Activated B cell treated with CpG ODN at 0.5 μM for 24 hours (primary cell): ENCODE results near the gene STXBP4. TPM values are rescaled to one million over a fixed set of nuclear protein-coding genes. Genes with fewer than 3 reads are reported as not detected.

Source experiments
- ATAC-seq: fragments of 200-7000 bp; cut with Tn5 transposase; one replicate; pipeline ENCODE4 v1.10.0; 2021; ENCODE audit warnings: low read depth, mild to moderate bottlenecking, moderate library complexity
- CTCF ChIA-PET: fragments of 350-600 bp; sonication (Branson Sonifier 250); formaldehyde crosslinking; loops from one replicate; lab custom pipeline; 2021; ENCODE audit warnings: antibody characterized with exemption; lab: Charles Lee
- POLR2A ChIA-PET: fragments of 350-600 bp; sonication (Branson Sonifier 250); formaldehyde crosslinking; loops from one replicate; lab custom pipeline; 2021; ENCODE audit warnings: antibody characterized with exemption; lab: Charles Lee
- DNase-seq: peaks from one replicate; pipeline ENCODE4 v3.0.0; 2022
- H3K27ac Mint-ChIP-seq: one replicate; pipeline ENCODE4 v1.8.0; 2020; ENCODE audit warnings: mixed read lengths
- H3K27me3 Mint-ChIP-seq: one replicate; pipeline ENCODE4 v1.8.0; 2021; ENCODE audit warnings: mixed read lengths
- H3K36me3 Mint-ChIP-seq: one replicate; pipeline ENCODE4 v1.8.0; 2021; ENCODE audit warnings: low read depth, mixed read lengths
- H3K4me1 Mint-ChIP-seq: one replicate; pipeline ENCODE4 v1.8.0; 2021; ENCODE audit warnings: mixed read lengths
- H3K4me3 Mint-ChIP-seq: one replicate; pipeline ENCODE4 v1.8.0; 2020; ENCODE audit warnings: mild to moderate bottlenecking, mixed read lengths
- H3K9me3 Mint-ChIP-seq: one replicate; pipeline ENCODE4 v1.8.0; 2020; ENCODE audit warnings: mixed read lengths
- intact Hi-C: fragments of 100-400 bp; cut with micrococcal nuclease; formaldehyde crosslinking; loops from one replicate; pipeline ENCODE4 v1.15.1; 2024
- total RNA-seq: library from RNA; stranded (reverse); gene quantifications from 2 replicates; pipeline ENCODE4 v1.2.3, GENCODE V29; 2022
- TF ChIP-seq, protein P1 (sequence below): fragments of 200-600 bp; IDR thresholded peaks from one replicate; pipeline ENCODE4 v1.8.0; 2022; ENCODE audit warnings: antibody characterized with exemption, mild to moderate bottlenecking

STXBP4 gene
- total RNA-seq, 1 donor from 2014 or later: 9.5 TPM

GRCh38 chr17:55054429-55054828 lies 85.9 kb downstream of the STXBP4 start:
- H3K36me3 Mint-ChIP-seq: peaks cover 2% of the 10 kb centered on the region
- TF ChIP-seq, protein P1, sequence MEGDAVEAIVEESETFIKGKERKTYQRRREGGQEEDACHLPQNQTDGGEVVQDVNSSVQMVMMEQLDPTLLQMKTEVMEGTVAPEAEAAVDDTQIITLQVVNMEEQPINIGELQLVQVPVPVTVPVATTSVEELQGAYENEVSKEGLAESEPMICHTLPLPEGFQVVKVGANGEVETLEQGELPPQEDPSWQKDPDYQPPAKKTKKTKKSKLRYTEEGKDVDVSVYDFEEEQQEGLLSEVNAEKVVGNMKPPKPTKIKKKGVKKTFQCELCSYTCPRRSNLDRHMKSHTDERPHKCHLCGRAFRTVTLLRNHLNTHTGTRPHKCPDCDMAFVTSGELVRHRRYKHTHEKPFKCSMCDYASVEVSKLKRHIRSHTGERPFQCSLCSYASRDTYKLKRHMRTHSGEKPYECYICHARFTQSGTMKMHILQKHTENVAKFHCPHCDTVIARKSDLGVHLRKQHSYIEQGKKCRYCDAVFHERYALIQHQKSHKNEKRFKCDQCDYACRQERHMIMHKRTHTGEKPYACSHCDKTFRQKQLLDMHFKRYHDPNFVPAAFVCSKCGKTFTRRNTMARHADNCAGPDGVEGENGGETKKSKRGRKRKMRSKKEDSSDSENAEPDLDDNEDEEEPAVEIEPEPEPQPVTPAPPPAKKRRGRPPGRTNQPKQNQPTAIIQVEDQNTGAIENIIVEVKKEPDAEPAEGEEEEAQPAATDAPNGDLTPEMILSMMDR: no peak
- no peaks in the 10 kb centered on the region for H3K27me3 Mint-ChIP-seq
- no peak for ATAC-seq
- H3K4me1 Mint-ChIP-seq: no peaks in the 10 kb centered on the region
- H3K27ac Mint-ChIP-seq: no peak overlapping the region
- ChIA-PET POLR2A (no interaction called here), CTCF (interaction anchor here (1.9 kb wide), 2 partner anchors 240 to 243 kb away, joined by 4 to 7 read pairs; no protein-coding TSS in a partner anchor)
- H3K9me3 Mint-ChIP-seq: no peaks in the 10 kb centered on the region
- no peak for DNase-seq
- no peak overlapping the region for H3K4me3 Mint-ChIP-seq
- intact Hi-C loops: loop anchor here (1.0 to 5.0 kb wide), 2 partner anchors 242 to 458 kb away; partner anchors contain the start of gene SMIM36

DNA sequence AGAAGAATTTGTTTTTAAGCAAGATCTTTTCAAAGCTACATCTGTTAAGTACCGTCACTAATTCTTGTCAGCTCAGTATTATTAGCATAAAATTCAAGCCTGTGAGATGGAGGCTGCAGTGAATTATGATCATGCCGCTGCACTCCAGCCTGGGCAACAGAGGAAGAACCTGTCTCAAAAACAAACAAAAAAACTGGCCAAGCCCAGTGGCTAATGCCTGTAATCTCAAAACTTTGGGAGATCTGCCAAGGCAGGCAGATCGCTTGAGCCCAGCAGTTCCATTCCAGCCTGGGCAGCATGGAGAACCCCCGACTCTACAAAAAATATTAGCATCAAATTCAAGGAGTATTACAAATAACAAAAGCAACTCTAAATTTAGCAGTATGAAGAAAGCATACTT lies 88.0 kb downstream of the STXBP4 start:
- H3K27ac Mint-ChIP-seq: no peak overlapping the region
- H3K4me1 Mint-ChIP-seq: no peaks in the 10 kb centered on the region
- intact Hi-C loops: no loop called here
- ChIA-PET POLR2A (no interaction called here), CTCF (no interaction called here)
- no peaks in the 10 kb centered on the region for H3K9me3 Mint-ChIP-seq
- TF ChIP-seq, protein P1: no peak
- no peaks in the 10 kb centered on the region for H3K27me3 Mint-ChIP-seq
- H3K4me3 Mint-ChIP-seq: no peak overlapping the region
- H3K36me3 Mint-ChIP-seq: no peaks in the 10 kb centered on the region
- ATAC-seq: no peak
- no peak for DNase-seq

DNA sequence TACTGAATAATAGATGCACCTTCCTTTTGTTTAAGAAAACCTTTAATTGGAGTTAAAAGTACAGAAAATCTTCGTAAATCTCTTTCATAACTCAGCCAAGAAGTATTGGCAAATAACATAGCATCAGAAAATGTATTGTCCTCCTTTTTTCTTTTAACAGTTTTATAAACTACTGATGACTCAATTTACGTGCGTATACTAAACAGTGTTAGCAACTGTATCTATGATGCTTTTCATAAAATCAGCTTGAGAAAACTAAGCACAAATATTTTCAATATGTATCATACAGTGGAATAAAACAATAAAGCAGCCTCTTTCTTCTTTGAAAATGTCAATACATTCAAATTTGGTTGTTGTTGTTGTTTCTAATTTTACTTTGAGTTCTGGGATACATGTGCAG lies 88.6 kb downstream of the STXBP4 start:
- H3K36me3 Mint-ChIP-seq: no peaks in the 10 kb centered on the region
- ATAC-seq: no peak
- TF ChIP-seq, protein P1: no peak
- no peak for DNase-seq
- no peaks in the 10 kb centered on the region for H3K9me3 Mint-ChIP-seq
- POLR2A ChIA-PET: no interaction called here
- H3K27me3 Mint-ChIP-seq: no peaks in the 10 kb centered on the region
- no peak overlapping the region for H3K27ac Mint-ChIP-seq
- intact Hi-C loops: no loop called here
- CTCF ChIA-PET: no interaction called here
- H3K4me3 Mint-ChIP-seq: no peak overlapping the region
- H3K4me1 Mint-ChIP-seq: no peaks in the 10 kb centered on the region

- no peaks in the 10 kb centered on the region for H3K36me3 Mint-ChIP-seq
- no peak overlapping the region for H3K4me3 Mint-ChIP-seq
- no peak overlapping the region for H3K27ac Mint-ChIP-seq
- ATAC-seq: no peak
- CTCF ChIA-PET: no interaction called here
- no peaks in the 10 kb centered on the region for H3K27me3 Mint-ChIP-seq
- intact Hi-C loops: no loop called here
- DNase-seq: no peak
- no peaks in the 10 kb centered on the region for H3K9me3 Mint-ChIP-seq
- POLR2A ChIA-PET: no interaction called here
- TF ChIP-seq, protein P1: no peak
- no peaks in the 10 kb centered on the region for H3K4me1 Mint-ChIP-seq
Measured at GRCh38 chr17:55059724-55060123, 91.2 kb downstream of the STXBP4 start.

DNA sequence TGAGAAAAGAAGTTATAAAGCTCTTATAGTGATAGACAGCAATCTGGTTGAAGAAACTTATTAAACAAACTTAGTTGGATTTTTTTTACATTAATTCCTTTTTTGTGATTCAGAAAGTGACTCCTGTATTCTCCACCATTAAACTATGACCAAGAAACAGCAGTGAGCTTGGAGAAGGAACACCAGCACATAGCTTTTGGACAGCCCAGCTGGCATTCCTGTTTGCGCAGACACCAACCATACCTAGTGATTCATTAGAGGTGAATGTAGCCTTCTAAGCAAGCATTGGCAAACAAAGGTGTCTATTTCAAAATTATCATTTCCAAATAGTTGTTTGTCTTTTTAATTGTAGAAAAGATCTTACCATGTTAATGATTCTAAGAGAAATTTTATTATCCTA lies 94.4 kb downstream of the STXBP4 start:
- no peaks in the 10 kb centered on the region for H3K9me3 Mint-ChIP-seq
- no peaks in the 10 kb centered on the region for H3K27me3 Mint-ChIP-seq
- intact Hi-C loops: no loop called here
- DNase-seq (no peak), ATAC-seq (no peak)
- TF ChIP-seq, protein P1: no peak
- H3K4me3 Mint-ChIP-seq: no peak overlapping the region
- CTCF ChIA-PET: no interaction called here
- H3K27ac Mint-ChIP-seq: no peak overlapping the region
- no peaks in the 10 kb centered on the region for H3K4me1 Mint-ChIP-seq
- POLR2A ChIA-PET: no interaction called here
- no peaks in the 10 kb centered on the region for H3K36me3 Mint-ChIP-seq
